ENCODE measurements around the gene C12orf54.
"Not testable (repeated sequence)": the region's sequence is repeated elsewhere in the genome, so short reads cannot be mapped to it uniquely, and the experiment has no call there.

The C12orf54 gene

GRCh38 chr12:48482198-48482597, at the start of gene C12orf54:
TSS of gene C12orf54 (plus strand) at chr12:48482498. CDS start at chr12:48483297, 799 bp downstream.
- no peak for DNase-seq

GRCh38 chr12:48434016-48434415, 48.3 kb upstream of the C12orf54 start:
- not testable (repeated sequence) for DNase-seq

- no peak for DNase-seq
Observed at GRCh38 chr12:48441069-48441468, 41.2 kb upstream of the C12orf54 start.

- DNase-seq: no peak
Observed at GRCh38 chr12:48442179-48442847, 40.0 kb upstream of the C12orf54 start.

GRCh38 chr12:48445538-48445937, 36.8 kb upstream of the C12orf54 start:
- no peak for DNase-seq

GRCh38 chr12:48446161-48446776, 36.0 kb upstream of the C12orf54 start:
- DNase-seq: no peak

- no peak for DNase-seq
Observed at GRCh38 chr12:48447755-48448154, 34.5 kb upstream of the C12orf54 start.

GRCh38 chr12:48451372-48451771, 30.9 kb upstream of the C12orf54 start:
- DNase-seq: no peak

GRCh38 chr12:48452961-48453360, 29.3 kb upstream of the C12orf54 start:
- DNase-seq: not testable (repeated sequence)

GRCh38 chr12:48454667-48455066, 27.6 kb upstream of the C12orf54 start:
- no peak for DNase-seq

GRCh38 chr12:48455116-48455515, 27.2 kb upstream of the C12orf54 start:
- DNase-seq: no peak

GRCh38 chr12:48459259-48459658, 23.0 kb upstream of the C12orf54 start:
- no peak for DNase-seq

- not testable (repeated sequence) for DNase-seq
Observed at GRCh38 chr12:48469027-48469426, 13.3 kb upstream of the C12orf54 start.

GRCh38 chr12:48472259-48472658, 10.0 kb upstream of the C12orf54 start, which contains the start of gene ANP32D:
TSS of gene ANP32D (plus strand) at chr12:48472559. CDS start at chr12:48472665, 106 bp downstream.
- DNase-seq: no peak

GRCh38 chr12:48473061-48473460, 9.2 kb upstream of the C12orf54 start:
- DNase-seq: no peak

GRCh38 chr12:48474497-48474896, 7.8 kb upstream of the C12orf54 start:
- not testable (repeated sequence) for DNase-seq

GRCh38 chr12:48482930-48483329, 632 bp downstream of the C12orf54 start:
- no peak for DNase-seq

GRCh38 chr12:48486261-48486660, 4.0 kb downstream of the C12orf54 start:
- no peak for DNase-seq

- DNase-seq: no peak
Observed at GRCh38 chr12:48486679-48487078, 4.4 kb downstream of the C12orf54 start.

GRCh38 chr12:48489012-48489411, 6.7 kb downstream of the C12orf54 start:
- DNase-seq: peak; percentile 45

- DNase-seq: not testable (repeated sequence)
Observed at GRCh38 chr12:48489456-48489855, 7.2 kb downstream of the C12orf54 start.

GRCh38 chr12:48500281-48500680, 18.0 kb downstream of the C12orf54 start:
- DNase-seq: not testable (repeated sequence)

GRCh38 chr12:48506836-48507235, 24.5 kb downstream of the C12orf54 start:
- DNase-seq: not testable (repeated sequence)

- DNase-seq: no peak
Observed at GRCh38 chr12:48508987-48509386, 26.7 kb downstream of the C12orf54 start.

- DNase-seq: no peak
Observed at GRCh38 chr12:48510111-48510510, 27.8 kb downstream of the C12orf54 start.

All from kidney glomerular epithelial cell (primary cell).